Astrocyte (in vitro differentiated cells and primary cell): ENCODE data around the gene CLDN18. TPM values are rescaled to one million over a fixed set of nuclear protein-coding genes. Genes with fewer than 3 reads are reported as not detected.

Source experiments
- DNase-seq: peaks from one replicate; pipeline ENCODE4 v3.0.0-alpha.2; 2010; ENCODE audit warnings: low read depth
- FAIRE-seq: peaks from 2 replicates; lab custom pipeline; 2011; peaks lifted over from hg19 to GRCh38; lab: Jason Lieb, UNC
- H2AFZ ChIP-seq: 2 replicates; pipeline ENCODE4 v1.6.0; 2012; ENCODE audit warnings: low read depth, low read length, inconsistent platforms
- H3K27ac ChIP-seq: 2 replicates; pipeline ENCODE4 v1.5.1; 2011; ENCODE audit warnings: low read depth, low read length, inconsistent platforms
- H3K27me3 ChIP-seq: 2 replicates; pipeline ENCODE4 v1.6.0; 2011; ENCODE audit warnings: low read length, inconsistent platforms; ENCODE audit not compliant: insufficient read depth
- H3K36me3 ChIP-seq: 2 replicates; pipeline ENCODE4 v1.5.1; 2011; ENCODE audit warnings: low read length, inconsistent platforms; ENCODE audit not compliant: insufficient read depth
- H3K4me1 ChIP-seq: 2 replicates; pipeline ENCODE4 v1.5.1; 2011; ENCODE audit warnings: low read length, inconsistent platforms; ENCODE audit not compliant: insufficient read depth
- H3K4me2 ChIP-seq: 2 replicates; pipeline ENCODE4 v1.6.0; 2012; ENCODE audit warnings: low read length, inconsistent platforms
- H3K4me3 ChIP-seq: 2 replicates; pipeline ENCODE4 v1.5.1; 2011; ENCODE audit warnings: low read depth, mild to moderate bottlenecking, low read length, inconsistent platforms; ENCODE audit not compliant: insufficient read depth
- H3K79me2 ChIP-seq: 2 replicates; pipeline ENCODE4 v1.6.0; 2012; ENCODE audit warnings: mild to moderate bottlenecking, low read length, inconsistent platforms; ENCODE audit not compliant: insufficient read depth
- H3K9ac ChIP-seq: 2 replicates; pipeline ENCODE4 v1.6.0; 2012; ENCODE audit warnings: mild to moderate bottlenecking, low read length, inconsistent platforms
- H3K9me3 ChIP-seq: 2 replicates; pipeline ENCODE4 v1.5.1; 2012; ENCODE audit warnings: low read depth, mild to moderate bottlenecking, low read length, inconsistent platforms; ENCODE audit not compliant: insufficient read depth
- H4K20me1 ChIP-seq: 2 replicates; pipeline ENCODE4 v1.6.0; 2012; ENCODE audit warnings: low read length, inconsistent platforms; ENCODE audit not compliant: insufficient read depth
- H3K27ac Mint-ChIP-seq: one replicate; pipeline ENCODE4 v1.8.0; 2021; ENCODE audit warnings: mild to moderate bottlenecking, mixed read lengths; ENCODE audit not compliant: unreplicated experiment
- H3K27me3 Mint-ChIP-seq: one replicate; pipeline ENCODE4 v1.8.0; 2021; ENCODE audit warnings: low read depth, mixed read lengths; ENCODE audit not compliant: unreplicated experiment
- H3K36me3 Mint-ChIP-seq: one replicate; pipeline ENCODE4 v1.8.0; 2021; ENCODE audit warnings: low read depth, mixed read lengths; ENCODE audit not compliant: unreplicated experiment
- H3K4me1 Mint-ChIP-seq: one replicate; pipeline ENCODE4 v1.8.0; 2021; ENCODE audit warnings: low read depth, mixed read lengths; ENCODE audit not compliant: unreplicated experiment
- H3K4me3 Mint-ChIP-seq: one replicate; pipeline ENCODE4 v1.8.0; 2021; ENCODE audit warnings: mild to moderate bottlenecking, moderate library complexity, mixed read lengths; ENCODE audit not compliant: unreplicated experiment
- H3K9me3 Mint-ChIP-seq: one replicate; pipeline ENCODE4 v1.8.0; 2021; ENCODE audit warnings: mild to moderate bottlenecking, mixed read lengths; ENCODE audit not compliant: unreplicated experiment
- CTCF ChIP-seq: IDR thresholded peaks from 2 replicates; pipeline ENCODE4 v1.5.1; 2011; ENCODE audit warnings: low read depth, mild to moderate bottlenecking, inconsistent platforms, low read length, moderate library complexity; ENCODE audit not compliant: insufficient read depth
- EZH2 ChIP-seq: IDR thresholded peaks from 2 replicates; pipeline ENCODE4 v1.6.1; 2012; ENCODE audit warnings: mild to moderate bottlenecking, low read length, inconsistent platforms; ENCODE audit not compliant: insufficient read depth
- total RNA-seq: library from RNA; stranded (reverse); gene quantifications from 2 replicates; pipeline ENCODE4 v1.2.1, GENCODE V29; 2021

CLDN18 gene
- total RNA-seq, 1 donor from 2014 or later = not detected

- no peak overlapping the region for H3K27ac ChIP-seq
- no peaks in the 10 kb centered on the region for H3K79me2 ChIP-seq
These were observed 19.5 kb upstream of the CLDN18 start for GRCh38 chr3:137990427-137990826.

GRCh38 chr3:137992592-137992991 lies 17.4 kb upstream of the CLDN18 start:
- Histone ChIP-seq H3K4me3 (no peak overlapping the region), H3K9ac (no peak overlapping the region), H3K27ac (no peak overlapping the region), H3K36me3 (no peaks in the 10 kb centered on the region), H3K4me1 (no peaks in the 10 kb centered on the region), H3K4me2 (no peak overlapping the region), H3K79me2 (no peaks in the 10 kb centered on the region), H3K9me3 (no peaks in the 10 kb centered on the region), H3K27me3 (no peaks in the 10 kb centered on the region), H2AFZ (no peak overlapping the region), H4K20me1 (no peaks in the 10 kb centered on the region)
- H3K9me3 Mint-ChIP-seq = peaks cover 6% of the 10 kb centered on the region
- H3K36me3 Mint-ChIP-seq = no peaks in the 10 kb centered on the region
- no peak for TF ChIP-seq CTCF
- no peak for TF ChIP-seq EZH2
- no peaks in the 10 kb centered on the region for H3K27me3 Mint-ChIP-seq
- FAIRE-seq = peak; percentile 43
- no peak overlapping the region for H3K27ac Mint-ChIP-seq
- peak; percentile 39 for DNase-seq
- H3K4me1 Mint-ChIP-seq = peaks cover 8% of the 10 kb centered on the region
- H3K4me3 Mint-ChIP-seq = no peak overlapping the region

More at GRCh38 chr3:137990427-137990826, 19.5 kb upstream of the CLDN18 start:
- Mint-ChIP-seq H3K36me3 (no peaks in the 10 kb centered on the region), H3K4me1 (peaks cover 8% of the 10 kb centered on the region), H3K27me3 (no peaks in the 10 kb centered on the region), H3K4me3 (no peak overlapping the region), H3K9me3 (peaks cover 4% of the 10 kb centered on the region), H3K27ac (no peak overlapping the region)
- Histone ChIP-seq H3K9ac (no peak overlapping the region), H3K9me3 (no peaks in the 10 kb centered on the region), H3K4me2 (no peak overlapping the region), H3K4me3 (no peak overlapping the region), H3K27me3 (no peaks in the 10 kb centered on the region), H4K20me1 (no peaks in the 10 kb centered on the region), H3K36me3 (no peaks in the 10 kb centered on the region), H2AFZ (no peak overlapping the region), H3K4me1 (no peaks in the 10 kb centered on the region)
- DNase-seq (no peak), FAIRE-seq (no peak)
- TF ChIP-seq EZH2 (no peak), CTCF (no peak)

- H3K27me3 ChIP-seq = no peaks in the 10 kb centered on the region
- H3K4me3 Mint-ChIP-seq = no peak overlapping the region
- no peak overlapping the region for H3K27ac Mint-ChIP-seq
- DNase-seq (no peak), FAIRE-seq (no peak)
- no peak overlapping the region for H3K4me3 ChIP-seq
- no peaks in the 10 kb centered on the region for H3K79me2 ChIP-seq
- no peaks in the 10 kb centered on the region for H3K4me1 Mint-ChIP-seq
- H2AFZ ChIP-seq = no peak overlapping the region
- no peak overlapping the region for H3K27ac ChIP-seq
- no peaks in the 10 kb centered on the region for H3K36me3 Mint-ChIP-seq
- H3K4me2 ChIP-seq = no peak overlapping the region
- H3K36me3 ChIP-seq = no peaks in the 10 kb centered on the region
- H3K9ac ChIP-seq = no peak overlapping the region
- H3K9me3 Mint-ChIP-seq = peaks cover 6% of the 10 kb centered on the region
- no peaks in the 10 kb centered on the region for H3K27me3 Mint-ChIP-seq
- TF ChIP-seq CTCF (no peak), EZH2 (no peak)
- H3K4me1 ChIP-seq = no peaks in the 10 kb centered on the region
- no peaks in the 10 kb centered on the region for H3K9me3 ChIP-seq
- H4K20me1 ChIP-seq = no peaks in the 10 kb centered on the region
These were observed 11.6 kb upstream of the CLDN18 start for GRCh38 chr3:137998121-137999042.
